IMR-90 (cell line): ENCODE measurements around the gene RFTN1. TPM values are rescaled to one million over a fixed set of nuclear protein-coding genes. Genes with fewer than 3 reads are reported as not detected.

Experiments
- ATAC-seq: fragments of 200-7000 bp; cut with Tn5 transposase; 2 replicates; pipeline ENCODE4 v1.9.1; 2020; ENCODE audit warnings: low read depth, mild to moderate bottlenecking, moderate library complexity
- BruUV-seq: library from RNA; stranded (reverse); fragments of 400-500 nt; replicated peaks from 2 replicates; lab custom pipeline; 2021; lab: Mats Ljungman, UMichigan
- CTCF ChIA-PET: fragments of 300-600 bp; formaldehyde crosslinking; extraction: SDS; loops from one replicate; lab custom pipeline; 2021; ENCODE audit warnings: antibody characterized with exemption; lab: Yijun Ruan, JAX
- POLR2A ChIA-PET: fragments of 300-600 bp; sonication (Branson Sonifier 250); formaldehyde crosslinking; loops from one replicate; lab custom pipeline; 2022; ENCODE audit warnings: antibody characterized with exemption; ENCODE audit not compliant: unreplicated experiment; lab: Charles Lee
- DNase-seq: peaks from one replicate; pipeline ENCODE4 v3.0.0; 2013
- H2AFZ ChIP-seq: replicated peaks from 2 replicates; pipeline ENCODE3; 2013; ENCODE audit warnings: low read length, mild to moderate bottlenecking; ENCODE audit not compliant: poor library complexity
- H2AK5ac ChIP-seq: 2 replicates; pipeline ENCODE4 v1.6.1; 2013; ENCODE audit warnings: low read depth, low read length, inconsistent platforms
- H2AK9ac ChIP-seq: replicated peaks from 2 replicates; pipeline ENCODE3; 2013; ENCODE audit warnings: mild to moderate bottlenecking, low read depth, low read length, moderate library complexity; ENCODE audit not compliant: poor library complexity
- H2BK120ac ChIP-seq: 2 replicates; pipeline ENCODE4 v1.6.1; 2013; ENCODE audit warnings: low read depth, low read length, inconsistent platforms
- H2BK15ac ChIP-seq: 3 replicates; pipeline ENCODE4 v1.6.1; 2013; ENCODE audit warnings: low read depth, low read length, inconsistent platforms
- H2BK20ac ChIP-seq: 2 replicates; pipeline ENCODE4 v1.6.1; 2013; ENCODE audit warnings: low read depth, mild to moderate bottlenecking, inconsistent platforms, low read length, moderate library complexity
- H2BK5ac ChIP-seq: 2 replicates; pipeline ENCODE4 v1.6.1; 2013; ENCODE audit warnings: mild to moderate bottlenecking, low read depth, low read length, inconsistent platforms; ENCODE audit not compliant: poor library complexity, severe bottlenecking
- H3K14ac ChIP-seq: replicated peaks from 2 replicates; pipeline ENCODE4 v1.6.1; 2013; ENCODE audit warnings: low read depth, low read length, inconsistent platforms
- H3K18ac ChIP-seq: 2 replicates; pipeline ENCODE4 v1.6.1; 2013; ENCODE audit warnings: low read depth, low read length, control low read depth
- H3K23ac ChIP-seq: 2 replicates; pipeline ENCODE4 v1.6.1; 2013; ENCODE audit warnings: low read depth, low read length, inconsistent platforms
- H3K27ac ChIP-seq: 2 replicates; pipeline ENCODE4 v1.5.1; 2013; ENCODE audit warnings: mild to moderate bottlenecking, control low read depth, low read length; ENCODE audit not compliant: insufficient read depth
- H3K27me3 ChIP-seq: 2 replicates; pipeline ENCODE4 v1.6.1; 2013; ENCODE audit warnings: low read length; ENCODE audit not compliant: control insufficient read depth, insufficient read depth
- H3K36me3 ChIP-seq: 2 replicates; pipeline ENCODE4 v1.6.1; 2013; ENCODE audit warnings: low read length, mixed read lengths; ENCODE audit not compliant: control insufficient read depth, insufficient read depth
- H3K4ac ChIP-seq: 2 replicates; pipeline ENCODE4 v1.6.1; 2013; ENCODE audit warnings: low read depth, low read length, inconsistent platforms
- H3K4me1 ChIP-seq: 2 replicates; pipeline ENCODE4 v1.6.1; 2013; ENCODE audit warnings: low read length, mixed read lengths; ENCODE audit not compliant: control insufficient read depth, insufficient read depth
- H3K4me2 ChIP-seq: 2 replicates; pipeline ENCODE4 v1.6.1; 2013; ENCODE audit warnings: low read depth, mild to moderate bottlenecking, control low read depth, low read length, moderate library complexity
- H3K4me3 ChIP-seq: 2 replicates; pipeline ENCODE4 v1.5.1; 2013; ENCODE audit warnings: low read depth, mild to moderate bottlenecking, control low read depth, low read length, moderate library complexity; ENCODE audit not compliant: insufficient read depth
- H3K56ac ChIP-seq: 2 replicates; pipeline ENCODE4 v1.6.1; 2013; ENCODE audit warnings: low read length, inconsistent platforms; ENCODE audit not compliant: insufficient read depth; ENCODE audit errors: extremely low read depth
- H3K79me1 ChIP-seq, 2 experiments: 2 replicates each; pipeline ENCODE4 v1.6.1; 2013; ENCODE audit warnings: low read length in 2 of 2, inconsistent platforms in 1 of 2, low read depth in 1 of 2
- H3K9ac ChIP-seq: 2 replicates; pipeline ENCODE4 v1.6.1; 2013; ENCODE audit warnings: low read depth, low read length, control low read depth
- H3K9me1 ChIP-seq: 2 replicates; pipeline ENCODE4 v1.6.1; 2013; ENCODE audit warnings: low read length, inconsistent platforms; ENCODE audit not compliant: insufficient read depth
- H3K9me3 ChIP-seq: 2 replicates; pipeline ENCODE4 v1.6.1; 2013; ENCODE audit warnings: low read length; ENCODE audit not compliant: control insufficient read depth, insufficient read depth
- H4K20me1 ChIP-seq: 2 replicates; pipeline ENCODE4 v1.6.1; 2013; ENCODE audit warnings: low read length, inconsistent platforms; ENCODE audit not compliant: insufficient read depth
- H4K5ac ChIP-seq: 2 replicates; pipeline ENCODE4 v1.6.1; 2013; ENCODE audit warnings: mild to moderate bottlenecking, low read depth, low read length, control low read depth
- H4K8ac ChIP-seq, 2 experiments: 2 replicates each; pipeline ENCODE4 v1.6.1; 2013; ENCODE audit warnings: low read depth in 2 of 2, low read length in 2 of 2, control low read depth in 1 of 2, inconsistent platforms in 1 of 2
- H4K91ac ChIP-seq: 2 replicates; pipeline ENCODE4 v1.6.1; 2013; ENCODE audit warnings: low read depth, low read length, inconsistent platforms; ENCODE audit not compliant: insufficient read depth
- BHLHE40 ChIP-seq: fragments of 150-350 bp; IDR thresholded peaks from 2 replicates; pipeline ENCODE4 v1.6.1; 2016; ENCODE audit warnings: mild to moderate bottlenecking, low read depth, low read length
- ELK1 ChIP-seq: fragments of 150-350 bp; IDR thresholded peaks from 2 replicates; pipeline ENCODE4 v1.6.1; 2016; ENCODE audit warnings: low read depth, mild to moderate bottlenecking, low read length, moderate library complexity, borderline replicate concordance
- FOS ChIP-seq: fragments of 150-350 bp; IDR thresholded peaks from 2 replicates; pipeline ENCODE4 v1.6.1; 2016; ENCODE audit warnings: low read depth, low read length
- MAFK ChIP-seq: IDR thresholded peaks from 2 replicates; pipeline ENCODE4 v1.6.1; 2012; ENCODE audit warnings: low read depth, low read length, improper control_type of control experiment
- MXI1 ChIP-seq: IDR thresholded peaks from 2 replicates; pipeline ENCODE4 v1.6.1; 2012; ENCODE audit warnings: low read depth, mild to moderate bottlenecking, low read length, moderate library complexity, borderline replicate concordance
- POLR2A ChIP-seq: IDR thresholded peaks from 2 replicates; pipeline ENCODE4 v1.6.1; 2012; ENCODE audit warnings: mild to moderate bottlenecking, low read depth, low read length
- RCOR1 ChIP-seq: IDR thresholded peaks from 2 replicates; pipeline ENCODE4 v1.6.1; 2012; ENCODE audit warnings: mild to moderate bottlenecking, low read length, improper control_type of control experiment; ENCODE audit not compliant: insufficient replicate concordance
- WGBS, 2 experiments: methylation state at CpG; one replicate each; pipeline versions ENCODE4 v1.1.5 to v1.1.7; 2013; ENCODE audit warnings: missing lambda C conversion rate in 2 of 2; ENCODE audit not compliant: insufficient read length in 1 of 2; ENCODE audit errors: extremely low coverage in 2 of 2; 5-methylcytosine and 5-hydroxymethylcytosine counted together
- dilution Hi-C: fragments of 300-500 bp; cut with HindIII; formaldehyde crosslinking; loops from one replicate; pipeline ENCODE4 v1.14.3; 2018; ENCODE audit warnings: low sequenced_read_pairs; ENCODE audit not compliant: unreplicated experiment
- in situ Hi-C: fragments of 300-500 bp; cut with MboI; formaldehyde crosslinking; loops from 3 replicates; pipeline ENCODE4 v1.14.3; 2019; ENCODE audit warnings: low sequenced_read_pairs, inconsistent platforms, mixed read lengths
- intact Hi-C: fragments of 100-400 bp; cut with micrococcal nuclease; formaldehyde crosslinking; loops from 2 replicates; pipeline ENCODE4 v1.10.0; 2022
- polyA plus RNA-seq, 3 experiments: library from polyadenylated mRNA; depleted of rRNA; stranded (reverse); fragments of >200 nt; gene quantifications; 2 replicates each; pipeline ENCODE4 v1.2.3, GENCODE V29; 2012; ENCODE audit warnings: low replicate concordance in 1 of 3
- total RNA-seq: library from RNA; depleted of rRNA; stranded (reverse); fragments of >200 nt; gene quantifications from 2 replicates; pipeline ENCODE4 v1.2.3, GENCODE V29; 2012

Gene RFTN1
- total and polyA plus RNA-seq, 2 of the 4 experiments (the other 2 are of a cell fraction): 45.0 to 52.0 TPM

- no peak overlapping the region for H4K8ac ChIP-seq
- H3K18ac ChIP-seq: no peak overlapping the region
- H3K4me1 ChIP-seq: peaks cover 20% of the 10 kb centered on the region
- no peak overlapping the region for H3K4me2 ChIP-seq
- no peak overlapping the region for H3K14ac ChIP-seq
- H2BK20ac ChIP-seq: no peak overlapping the region
- BruUV-seq: no TSS peak
- dilution Hi-C loops: no loop called here
- TF ChIP-seq ELK1 (no peak), BHLHE40 (no peak), RCOR1 (no peak), POLR2A (no peak), MXI1 (no peak), FOS (no peak), MAFK (no peak)
- H3K27ac ChIP-seq: no peak overlapping the region
- ChIA-PET POLR2A (interaction anchor here (0.7 kb wide), 1 partner anchor 10 kb away, joined by 5 read pairs; no protein-coding TSS in a partner anchor), CTCF (no interaction called here)
- H3K23ac ChIP-seq: no peak overlapping the region
- no peak overlapping the region for H3K9ac ChIP-seq
- H4K91ac ChIP-seq: no peak overlapping the region
- no peak overlapping the region for H2AK9ac ChIP-seq
- H2BK15ac ChIP-seq: no peak overlapping the region
- no peak overlapping the region for H4K5ac ChIP-seq
- H2AK5ac ChIP-seq: peak overlapping the region; percentile 21; the same call in 1 of the 2 replicates
- no peak overlapping the region; the same call in 1 of the 2 replicates for H3K4ac ChIP-seq
- in situ Hi-C loops: no loop called here
- H3K27me3 ChIP-seq: no peaks in the 10 kb centered on the region
- no peak overlapping the region for H2AFZ ChIP-seq
- peaks cover 20% of the 10 kb centered on the region for H3K9me1 ChIP-seq
- H3K9me3 ChIP-seq: no peaks in the 10 kb centered on the region
- peaks cover 35 to 76% of the 10 kb centered on the region in 2 experiments for H3K79me1 ChIP-seq
- H4K20me1 ChIP-seq: peaks cover 9% of the 10 kb centered on the region; the same call in 1 of the 2 replicates
- no peak overlapping the region for H2BK120ac ChIP-seq
- WGBS, 2 experiments: 96% methylated on average over 8 of the region's 11 CpGs; no CpG with 5 or more reads in 1 of the 2 experiments
- intact Hi-C loops: no loop called here
- no peak overlapping the region for H3K56ac ChIP-seq
- H3K4me3 ChIP-seq: no peak overlapping the region
- ATAC-seq (no peak), DNase-seq (no peak)
- H2BK5ac ChIP-seq: no peak overlapping the region
- peaks cover 22% of the 10 kb centered on the region for H3K36me3 ChIP-seq
Measured at GRCh38 chr3:16487511-16488175, 25.9 kb downstream of the RFTN1 start.
